CD4-positive, alpha-beta T cell treated with Interleukin-1 beta for 1 hour (primary cell): ENCODE results near the gene PSMD5.

ENCODE experiments used
- DNase-seq, 2 donors: peaks; one replicate each; pipeline ENCODE4 v3.0.0-alpha.2; 2020 to 2022

PSMD5 gene

DNA sequence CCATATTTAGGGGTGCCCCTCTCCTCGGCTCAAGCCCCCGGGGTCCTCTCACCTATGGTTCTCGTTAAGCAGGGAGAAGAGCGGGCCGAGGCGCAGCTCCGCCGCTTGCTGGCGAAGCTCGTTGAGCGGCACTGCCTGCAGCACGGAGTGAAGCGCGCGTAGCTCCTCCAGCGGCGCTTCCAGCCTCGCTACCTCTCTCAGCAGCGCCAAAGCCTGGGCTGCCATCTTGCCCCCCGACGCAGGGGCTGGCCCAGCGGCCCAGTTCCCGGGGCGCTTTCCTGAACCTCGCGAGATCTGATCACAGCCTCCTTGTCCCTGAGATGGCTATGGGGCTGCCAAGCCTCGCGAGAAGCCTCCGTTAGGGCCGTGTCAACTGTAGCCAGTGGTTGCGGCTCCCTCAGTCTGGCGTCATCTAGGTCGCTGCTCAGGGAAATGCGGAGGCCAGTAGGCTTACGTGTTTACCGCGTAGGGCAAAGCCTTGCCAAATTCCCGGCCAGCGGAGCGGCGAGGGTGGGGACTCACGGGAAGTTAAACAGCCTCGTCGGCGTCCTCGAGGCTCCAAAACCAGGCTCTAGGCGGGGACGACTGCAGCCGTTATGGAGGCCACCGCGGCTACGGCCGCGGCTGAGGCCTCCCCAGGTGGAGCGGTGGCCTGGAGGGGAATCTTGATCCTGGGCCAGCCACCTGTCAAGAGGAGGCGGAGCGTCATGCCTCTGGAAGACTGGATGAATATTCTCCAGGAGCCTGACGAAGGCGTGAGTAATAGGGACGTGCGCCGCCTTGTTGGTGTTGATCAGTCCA is at the start of gene PSMD5:
PSMD5 (minus strand) TSS at position 238 of the 801 bp plus-strand sequence; CDS start at position 225, 13 bp downstream.
- peak; percentile 98 for DNase-seq

- DNase-seq = no peak
Measured at GRCh38 chr9:120891884-120892747, 49.4 kb upstream of the PSMD5 start.

GRCh38 chr9:120891245-120891883 is 48.6 kb upstream of the PSMD5 start:
- peak; percentile 59 to 61 for DNase-seq

DNA sequence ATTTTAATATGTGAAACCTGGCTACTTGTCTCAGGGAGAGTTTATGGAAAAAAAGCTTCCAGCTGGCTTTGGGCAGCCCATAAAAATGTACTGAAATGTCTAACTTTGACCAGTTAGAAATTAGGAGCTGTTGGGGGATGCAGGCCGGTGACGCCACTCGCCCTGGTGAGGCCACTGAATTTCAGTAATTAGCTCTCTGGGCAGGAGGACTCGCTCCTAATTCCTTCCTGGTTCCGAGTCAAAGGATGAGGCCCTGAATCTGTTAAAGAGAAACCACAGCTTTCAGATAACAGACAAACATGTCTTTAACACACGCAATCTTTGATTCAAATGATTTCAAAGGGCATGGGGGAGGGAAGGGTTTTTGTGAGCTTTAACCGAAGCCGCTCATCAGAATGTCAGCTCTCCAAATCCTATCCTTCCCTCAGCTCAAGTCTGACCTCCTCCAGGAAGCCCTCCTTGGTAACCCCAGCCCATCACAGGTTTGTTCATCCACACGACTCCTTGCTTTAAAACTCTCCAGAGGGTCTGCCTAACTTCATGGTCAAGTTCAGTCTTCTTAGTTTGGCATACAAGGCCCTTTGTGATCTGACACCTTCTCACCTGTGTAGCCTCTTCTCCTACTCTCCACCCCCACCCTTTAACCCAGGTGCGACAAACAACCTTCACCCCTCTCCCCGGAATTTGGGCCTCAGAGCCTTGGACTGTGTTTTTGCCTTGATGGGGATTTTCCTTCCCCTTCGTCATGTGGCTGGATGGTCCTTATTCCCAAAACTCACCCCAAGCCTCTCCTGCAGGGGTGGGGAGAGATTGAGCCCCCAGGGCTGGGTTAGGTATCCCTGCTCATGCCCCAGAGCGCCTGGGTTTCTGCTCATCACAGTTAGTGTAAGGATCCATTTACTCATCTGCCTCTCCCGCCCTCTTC is 47.9 kb upstream of the PSMD5 start:
- peak; percentile 42 to 67 for DNase-seq

- no peak for DNase-seq
Measured at GRCh38 chr9:120889606-120890271, 47.0 kb upstream of the PSMD5 start.

DNA sequence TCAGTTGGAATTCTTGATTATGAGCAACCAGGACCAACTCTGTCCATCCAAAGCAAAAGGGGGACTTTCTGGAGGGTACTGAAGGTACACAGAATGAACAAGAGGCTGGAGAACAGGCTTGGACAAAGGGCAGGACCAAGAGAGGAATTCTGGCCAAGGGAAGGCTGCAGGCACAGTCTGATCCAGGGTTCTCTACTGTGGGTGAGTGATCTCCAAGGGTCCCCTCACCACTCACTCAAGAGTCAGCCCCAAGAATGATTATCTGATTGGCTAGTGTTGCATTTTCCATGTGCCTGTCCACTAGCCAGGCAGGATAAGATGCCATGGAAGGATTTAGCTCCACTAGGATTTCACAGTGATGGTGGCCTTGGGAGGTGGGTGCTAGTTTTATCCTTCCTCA is 45.9 kb upstream of the PSMD5 start:
- no peak for DNase-seq

DNA sequence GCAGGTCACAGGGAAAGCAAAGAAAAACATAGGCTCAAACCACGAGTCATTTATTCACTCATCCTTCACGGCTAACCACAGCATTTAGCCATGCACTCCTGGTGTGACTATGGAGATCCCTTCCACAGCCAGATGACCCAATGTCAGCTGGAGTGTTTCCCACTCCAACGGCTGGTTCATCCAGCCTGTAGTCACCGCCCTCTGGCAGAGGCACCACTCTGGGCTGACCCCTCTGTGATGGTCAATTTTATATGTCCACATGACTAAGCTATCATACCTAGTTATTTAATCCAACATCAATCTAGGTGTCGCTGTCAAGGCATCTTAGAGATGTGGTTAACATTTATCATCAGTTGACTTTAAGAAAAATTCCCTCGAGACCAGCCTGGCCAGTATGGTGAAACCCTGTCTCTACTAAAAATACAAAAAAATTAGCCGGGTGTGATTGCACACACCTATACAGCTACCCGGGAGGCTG is 43.8 kb upstream of the PSMD5 start:
- DNase-seq = no peak

DNA sequence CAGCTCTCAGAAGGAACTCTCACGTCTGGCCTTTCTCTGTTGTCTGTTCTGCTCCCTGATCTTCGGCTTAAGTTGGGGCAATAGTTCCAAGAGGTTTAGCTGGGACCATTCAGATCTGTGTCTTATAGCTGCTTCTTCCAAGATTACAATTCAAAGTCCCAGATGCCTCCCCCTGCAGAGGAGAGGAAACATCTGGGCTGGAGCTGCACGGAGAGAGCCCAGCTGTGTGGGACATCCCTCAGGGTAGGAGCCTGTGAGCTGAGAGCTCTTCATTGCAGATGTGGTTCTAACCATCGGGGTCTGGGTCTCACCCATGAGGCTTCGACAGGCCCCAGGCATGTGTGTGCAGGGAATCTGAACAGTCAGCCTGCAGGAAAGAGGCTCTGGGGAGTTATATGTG is 43.2 kb upstream of the PSMD5 start:
- no peak for DNase-seq

- DNase-seq = no peak
Measured at GRCh38 chr9:120885457-120885856, 42.7 kb upstream of the PSMD5 start.

DNA sequence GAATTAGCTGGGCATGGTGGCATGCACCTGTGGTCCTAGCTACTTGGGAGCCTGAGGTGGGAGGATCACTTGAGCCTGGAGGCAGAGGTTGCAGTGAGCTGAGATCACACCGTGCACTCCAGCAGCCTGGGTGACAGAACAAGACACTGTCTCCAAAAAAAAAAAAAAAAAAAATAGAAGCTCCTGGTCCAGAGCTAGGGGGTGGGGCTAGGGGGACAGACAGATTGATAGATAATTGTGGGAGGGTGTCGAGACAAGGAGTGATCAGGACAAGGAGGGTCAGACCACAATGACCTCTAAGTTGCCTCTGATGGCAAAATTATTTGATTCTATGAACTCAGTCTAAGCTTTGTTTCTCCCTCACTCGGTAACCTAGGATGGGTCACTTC is 40.9 kb upstream of the PSMD5 start:
- DNase-seq = no peak

- DNase-seq = no peak
Measured at GRCh38 chr9:120882935-120883607, 40.3 kb upstream of the PSMD5 start.

GRCh38 chr9:120879446-120879845 is 36.7 kb upstream of the PSMD5 start:
- DNase-seq = no peak

DNA sequence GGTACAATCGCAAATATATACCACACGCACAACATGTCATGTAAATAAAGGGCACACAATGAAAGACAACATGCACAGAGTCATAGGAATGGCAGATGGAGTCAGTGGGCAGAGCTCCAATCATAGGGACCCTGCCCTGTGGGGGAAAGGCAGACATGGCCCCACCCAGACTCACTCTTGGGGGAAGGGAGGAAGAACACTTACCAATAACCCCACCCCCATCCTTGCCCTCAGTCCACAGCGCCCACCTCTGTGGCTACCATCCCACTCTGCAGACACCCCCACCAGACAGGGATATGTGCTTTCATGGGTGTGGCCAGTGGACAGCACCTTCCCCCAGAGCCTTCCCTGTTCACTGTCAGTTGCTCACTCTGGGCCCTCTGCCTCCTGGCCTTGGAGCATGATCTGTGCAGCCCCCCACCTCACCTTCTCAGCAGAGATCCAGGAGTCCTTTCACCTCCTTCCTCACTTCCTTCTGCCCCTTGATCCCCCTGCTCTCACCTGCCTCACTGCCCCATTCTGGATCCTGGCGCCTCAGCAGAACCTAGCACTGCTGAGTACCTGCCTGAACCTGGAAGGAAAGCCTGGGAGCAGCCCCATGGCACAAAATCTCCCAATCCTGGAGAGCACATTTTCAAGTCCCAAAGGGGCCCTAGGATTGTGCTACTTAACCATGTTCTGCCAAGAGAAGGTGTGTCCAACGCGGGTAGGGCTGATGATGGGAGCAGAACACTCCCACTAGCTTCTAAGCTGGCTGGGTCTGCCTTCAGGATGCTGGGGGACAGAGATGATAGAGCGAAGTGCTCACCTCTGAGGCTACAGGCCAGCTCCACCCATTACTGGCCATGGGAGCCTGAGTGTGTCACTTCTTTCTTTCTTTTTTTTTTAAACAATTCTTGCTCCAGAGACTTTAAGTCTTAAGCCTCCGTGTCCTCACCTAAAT is 35.7 kb upstream of the PSMD5 start:
- DNase-seq = no peak

GRCh38 chr9:120877276-120878034 is 34.7 kb upstream of the PSMD5 start:
- DNase-seq = peak; percentile 69 to 70

- peak in 1 of 2 donors; percentile 30 for DNase-seq
Measured at GRCh38 chr9:120876842-120877240, 34.1 kb upstream of the PSMD5 start, which contains the start of gene PHF19. Gene PHF19 (minus strand): TSS chr9:120877188. CDS start chr9:120874741, 2,447 bp downstream.

DNA sequence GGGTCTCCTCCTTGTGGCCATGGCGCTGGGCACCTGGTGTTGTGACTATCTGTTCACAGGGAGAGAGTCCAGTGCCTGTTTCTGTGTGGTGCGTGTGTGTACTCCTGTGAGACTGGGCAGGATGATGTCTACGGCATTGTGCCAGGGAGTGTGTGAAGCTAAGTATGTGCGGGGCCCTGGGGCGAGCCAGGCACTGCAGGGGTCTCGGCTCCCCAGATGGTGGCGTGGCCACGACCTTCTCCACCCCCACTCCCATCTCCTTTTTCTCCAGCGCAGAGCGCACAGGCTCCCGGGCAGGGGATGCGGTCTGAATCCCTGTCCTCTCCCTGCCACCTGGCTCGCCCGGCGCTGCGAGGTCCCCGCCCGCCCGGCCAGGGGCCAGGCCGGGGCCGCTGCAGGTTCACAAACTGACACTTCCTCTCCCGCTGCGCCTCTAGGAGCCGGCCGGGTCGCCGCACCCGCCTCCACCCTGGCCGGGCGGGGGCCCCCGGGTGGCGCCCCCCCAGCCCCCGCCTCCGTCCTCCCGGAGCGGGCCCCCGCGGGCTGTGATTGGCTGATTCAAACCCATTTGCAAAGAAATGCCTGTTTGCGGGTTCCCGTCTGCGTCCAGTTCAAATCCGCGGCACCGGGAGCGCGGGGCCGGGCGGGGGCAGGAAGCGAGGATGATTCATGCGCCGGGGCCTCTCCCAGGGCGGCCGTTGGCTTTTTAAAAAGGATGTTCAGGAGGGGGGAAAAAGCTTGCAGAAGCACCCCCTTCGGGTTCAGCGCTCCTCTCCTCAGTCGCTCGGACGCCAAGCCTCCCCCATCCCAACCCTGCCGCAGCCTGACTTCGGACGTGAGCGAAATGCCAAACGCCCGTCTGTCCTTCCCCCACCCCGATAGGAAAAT is 33.5 kb upstream of the PSMD5 start:
- DNase-seq = peak; percentile 88

GRCh38 chr9:120875643-120875953 is 32.9 kb upstream of the PSMD5 start:
- no peak for DNase-seq

- no peak for DNase-seq
Measured at GRCh38 chr9:120875195-120875565, 32.5 kb upstream of the PSMD5 start.
